Measurements from ENCODE around the gene AFDN. TPM values are rescaled to one million over a fixed set of nuclear protein-coding genes. Genes with fewer than 3 reads are reported as not detected.

The AFDN gene
- total RNA-seq, 4 donors from 2014 or later = 148 to 371 (median 204) TPM

- TF ChIP-seq POLR2A (IDR thresholded peaks at IDR 0.05) = no peak
- TF ChIP-seq POLR2AphosphoS5 (IDR thresholded peaks at IDR 0.05) = no peak
- no peak for TF ChIP-seq CTCF (IDR thresholded peaks at IDR 0.05)
- no peak for TF ChIP-seq EP300 (IDR thresholded peaks at IDR 0.05; ENCODE audit: low read depth)
- no peaks in the 10 kb centered on the region for H3K27me3 ChIP-seq
- 91 to 100% methylated on average over 1 to 6 of the region's 6 CpGs for WGBS, 2 donors (ENCODE audit: low coverage in 1 of 2)
- intact Hi-C loops (cut with DNase I; ENCODE audit: low total_unique reads) = loop anchor here (5.0 kb wide), 1 partner anchor 225 kb away; no protein-coding TSS in a partner anchor
- no peaks in the 10 kb centered on the region for H3K9me3 ChIP-seq
- H3K36me3 ChIP-seq = peaks cover 0 to 3% (median under 1%) of the 10 kb centered on the region in 4 donors
- in situ Hi-C loops (cut with MboI; ENCODE audit: low pct_ligation_motif_present in 1 of 4, low pct_unique_long_range_greater_than_20kb in 1 of 4, low sequenced_read_pairs in 3 of 4) = no loop called here
- DNase-seq = no peak
- H3K27ac ChIP-seq = no peak overlapping the region
- peaks cover 0 to 13% (median 7%) of the 10 kb centered on the region in 4 donors for H3K4me1 ChIP-seq
- H3K4me3 ChIP-seq = no peak overlapping the region
Observed at GRCh38 chr6:167957626-167958025, 130.9 kb downstream of the AFDN start.

- Histone ChIP-seq H3K27me3 (no peaks in the 10 kb centered on the region), H3K4me1 (peaks cover 0 to 30% (median 16%) of the 10 kb centered on the region in 4 donors), H3K36me3 (peaks cover 0 to 3% (median 0%) of the 10 kb centered on the region in 4 donors), H3K9me3 (no peaks in the 10 kb centered on the region), H3K27ac (no peak overlapping the region), H3K4me3 (no peak overlapping the region)
- WGBS, 2 donors (ENCODE audit: low coverage in 1 of 2) = 84 to 92% methylated on average over 5 of the region's 5 CpGs
- in situ Hi-C loops (cut with MboI; ENCODE audit: low pct_ligation_motif_present in 1 of 4, low pct_unique_long_range_greater_than_20kb in 1 of 4, low sequenced_read_pairs in 3 of 4) = no loop called here
- TF ChIP-seq EP300 (IDR thresholded peaks at IDR 0.05; ENCODE audit: low read depth) (no peak), CTCF (IDR thresholded peaks at IDR 0.05) (no peak), POLR2AphosphoS5 (IDR thresholded peaks at IDR 0.05) (no peak), POLR2A (IDR thresholded peaks at IDR 0.05) (no peak)
- no peak for DNase-seq
- intact Hi-C loops (cut with DNase I; ENCODE audit: low total_unique reads) = no loop called here
Observed at GRCh38 chr6:167960579-167960978, 133.9 kb downstream of the AFDN start.

DNA sequence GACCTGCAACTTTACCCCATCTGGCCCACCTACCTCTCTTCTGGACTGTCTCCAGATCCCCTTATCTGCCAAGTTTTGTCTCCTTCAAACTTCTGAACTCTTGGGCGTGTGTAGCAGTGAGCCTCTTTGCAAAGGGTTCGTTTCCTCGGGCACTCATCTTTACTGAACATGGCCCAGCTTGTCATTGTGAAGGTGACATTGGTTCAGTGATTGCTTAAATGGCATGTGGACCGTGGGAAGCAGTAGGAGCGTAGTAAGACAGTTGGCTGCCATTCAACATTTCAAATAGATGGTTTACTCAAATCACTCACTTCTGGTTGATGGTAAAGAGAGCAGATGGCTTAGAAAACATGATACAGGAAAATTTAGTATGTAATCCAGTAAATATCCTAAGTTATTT lies 136.0 kb downstream of the AFDN start:
- Histone ChIP-seq H3K27me3 (no peaks in the 10 kb centered on the region), H3K27ac (peak overlapping the region in 3 of 4 donors; percentile 4 to 89 (median 80)), H3K4me1 (peaks cover 0 to 45% (median 27%) of the 10 kb centered on the region in 4 donors), H3K36me3 (peaks cover 0 to 10% (median 1%) of the 10 kb centered on the region in 4 donors), H3K4me3 (no peak overlapping the region), H3K9me3 (no peaks in the 10 kb centered on the region)
- in situ Hi-C loops (cut with MboI; ENCODE audit: low pct_ligation_motif_present in 1 of 4, low pct_unique_long_range_greater_than_20kb in 1 of 4, low sequenced_read_pairs in 3 of 4) = no loop called here
- DNase-seq = no peak
- no peak for TF ChIP-seq POLR2AphosphoS5 (IDR thresholded peaks at IDR 0.05)
- no peak for TF ChIP-seq CTCF (IDR thresholded peaks at IDR 0.05)
- TF ChIP-seq EP300 (IDR thresholded peaks at IDR 0.05; ENCODE audit: low read depth) = no peak
- TF ChIP-seq POLR2A (IDR thresholded peaks at IDR 0.05) = no peak
- 72 to 81% methylated on average over 3 to 5 of the region's 5 CpGs for WGBS, 2 donors (ENCODE audit: low coverage in 1 of 2)
- intact Hi-C loops (cut with DNase I; ENCODE audit: low total_unique reads) = no loop called here

DNA sequence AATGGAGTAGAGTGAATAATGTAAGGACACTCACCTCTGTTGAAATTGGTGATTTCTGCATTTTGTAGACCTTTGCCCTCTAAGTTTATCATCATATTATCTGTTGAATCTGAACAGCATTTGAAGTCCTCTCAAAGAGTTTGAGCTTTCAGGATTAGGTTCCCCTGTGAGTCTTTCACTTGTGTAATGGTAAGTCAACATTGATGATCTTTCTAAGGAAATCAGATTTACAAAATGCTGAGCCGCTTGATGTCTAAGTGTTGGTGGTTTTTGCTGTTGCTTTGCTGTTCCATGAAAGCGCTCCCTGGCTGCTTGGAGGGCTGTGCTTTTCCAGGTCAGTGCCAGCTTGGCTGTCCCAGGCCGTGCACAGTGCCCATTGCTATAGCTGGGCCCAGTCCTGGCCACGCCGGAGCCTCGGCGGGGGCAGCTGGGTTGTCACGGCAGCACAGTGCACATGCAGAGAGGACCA lies 136.9 kb downstream of the AFDN start:
- DNase-seq = no peak
- peak overlapping the region; percentile 72 to 89 (median 76) for H3K27ac ChIP-seq
- intact Hi-C loops (cut with DNase I; ENCODE audit: low total_unique reads) = no loop called here
- H3K4me3 ChIP-seq = no peak overlapping the region
- peaks cover 0 to 10% (median 2%) of the 10 kb centered on the region in 4 donors for H3K36me3 ChIP-seq
- 87 to 100% methylated on average over 5 to 8 of the region's 8 CpGs for WGBS, 2 donors (ENCODE audit: low coverage in 1 of 2)
- no peaks in the 10 kb centered on the region for H3K9me3 ChIP-seq
- in situ Hi-C loops (cut with MboI; ENCODE audit: low pct_ligation_motif_present in 1 of 4, low pct_unique_long_range_greater_than_20kb in 1 of 4, low sequenced_read_pairs in 3 of 4) = no loop called here
- no peaks in the 10 kb centered on the region for H3K27me3 ChIP-seq
- no peak for TF ChIP-seq POLR2AphosphoS5 (IDR thresholded peaks at IDR 0.05)
- TF ChIP-seq EP300 (IDR thresholded peaks at IDR 0.05; ENCODE audit: low read depth) = no peak
- no peak for TF ChIP-seq POLR2A (IDR thresholded peaks at IDR 0.05)
- TF ChIP-seq CTCF (IDR thresholded peaks at IDR 0.05) = no peak
- H3K4me1 ChIP-seq = peaks cover 0 to 45% (median 27%) of the 10 kb centered on the region in 4 donors
